ENCODE data around the gene MAMSTR. TPM values are rescaled to one million over a fixed set of nuclear protein-coding genes. Genes with fewer than 3 reads are reported as not detected.
A peak's percentile ranks its signal among the peaks of the same experiment; 100 is the strongest.
"Not testable (repeated sequence)": the region's sequence is repeated elsewhere in the genome, so short reads cannot be mapped to it uniquely, and the experiment has no call there.

Gene MAMSTR
- total RNA-seq, 2 donors from 2014 or later: 0.64 to 0.67 TPM

DNA sequence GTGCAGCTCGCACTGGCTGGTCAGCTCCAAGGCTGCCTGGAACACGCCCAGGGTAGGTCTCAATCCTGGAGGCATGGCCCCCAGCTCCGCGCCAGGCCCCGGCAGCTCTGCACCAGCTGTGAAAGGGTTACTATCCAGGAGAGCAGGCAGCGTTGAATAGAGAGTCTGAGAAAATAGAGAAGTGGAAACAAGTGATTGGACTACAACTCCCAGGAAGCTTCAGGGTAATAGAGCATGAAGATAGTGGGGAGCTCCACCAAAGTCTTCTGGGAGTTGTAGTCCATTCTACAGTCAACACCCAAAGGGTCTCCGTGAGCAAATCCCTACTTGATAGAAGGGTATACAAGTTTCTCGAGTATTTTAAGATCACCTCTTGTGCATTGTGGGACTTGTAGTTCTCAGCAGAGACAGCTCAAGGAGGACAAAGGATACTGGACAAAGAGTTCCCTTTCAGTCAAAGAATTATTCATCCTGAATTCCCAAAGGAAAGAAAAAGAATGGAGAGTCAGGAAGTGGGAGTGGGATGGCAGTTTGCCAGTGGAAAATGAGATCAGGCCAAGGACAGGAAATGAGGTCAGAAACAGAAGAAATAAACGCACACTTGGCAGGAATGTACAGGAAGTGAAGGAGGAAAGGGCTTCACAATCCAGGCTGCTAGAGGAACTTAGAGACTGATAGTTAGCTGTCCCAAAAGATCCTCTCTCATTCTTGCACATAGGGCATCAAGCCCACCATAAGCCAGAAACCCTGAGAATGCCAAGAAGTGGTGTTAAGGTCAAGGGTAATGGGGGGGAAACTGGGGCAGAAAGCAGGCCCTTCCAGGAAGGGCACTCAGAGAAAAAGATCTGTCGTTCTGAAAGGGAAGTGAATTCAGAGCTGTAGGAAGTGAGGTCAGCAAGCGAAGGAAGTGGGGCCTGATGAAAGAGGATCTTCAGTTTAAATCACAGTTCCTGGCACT lies 5.5 kb upstream of the MAMSTR start:
- DNase-seq (peak in 1 of 2 donors; percentile 33), ATAC-seq (peak; percentile 15)
- intact Hi-C loops (cut with DNase I, micrococcal nuclease): no loop called here

DNA sequence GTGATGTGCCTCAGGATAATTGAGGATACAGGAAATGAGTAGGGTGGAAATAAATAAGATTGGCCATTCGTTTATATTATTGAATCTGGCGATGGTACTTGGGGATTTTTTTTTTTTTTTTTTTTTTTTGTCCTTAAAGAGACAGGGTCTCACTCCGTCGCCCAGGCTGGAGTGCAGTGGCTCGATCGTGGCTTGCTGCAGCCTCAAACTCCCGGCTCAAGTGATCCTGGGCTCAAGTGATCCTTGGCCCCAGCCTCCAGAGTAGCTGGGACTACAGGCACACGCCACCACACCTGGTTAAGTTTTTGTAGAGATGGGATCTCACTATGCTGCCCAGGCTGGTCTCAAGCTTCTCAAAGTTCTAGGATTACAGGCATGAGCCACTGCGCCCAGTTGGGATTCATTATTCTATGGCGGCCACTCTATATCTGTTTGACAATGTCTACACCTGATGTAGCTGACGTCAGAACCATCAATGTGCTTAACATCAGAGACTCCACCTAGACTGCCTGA lies 2.7 kb upstream of the MAMSTR start:
- DNase-seq: no peak
- intact Hi-C loops (cut with DNase I, micrococcal nuclease): no loop called here
- no peak for ATAC-seq

DNA sequence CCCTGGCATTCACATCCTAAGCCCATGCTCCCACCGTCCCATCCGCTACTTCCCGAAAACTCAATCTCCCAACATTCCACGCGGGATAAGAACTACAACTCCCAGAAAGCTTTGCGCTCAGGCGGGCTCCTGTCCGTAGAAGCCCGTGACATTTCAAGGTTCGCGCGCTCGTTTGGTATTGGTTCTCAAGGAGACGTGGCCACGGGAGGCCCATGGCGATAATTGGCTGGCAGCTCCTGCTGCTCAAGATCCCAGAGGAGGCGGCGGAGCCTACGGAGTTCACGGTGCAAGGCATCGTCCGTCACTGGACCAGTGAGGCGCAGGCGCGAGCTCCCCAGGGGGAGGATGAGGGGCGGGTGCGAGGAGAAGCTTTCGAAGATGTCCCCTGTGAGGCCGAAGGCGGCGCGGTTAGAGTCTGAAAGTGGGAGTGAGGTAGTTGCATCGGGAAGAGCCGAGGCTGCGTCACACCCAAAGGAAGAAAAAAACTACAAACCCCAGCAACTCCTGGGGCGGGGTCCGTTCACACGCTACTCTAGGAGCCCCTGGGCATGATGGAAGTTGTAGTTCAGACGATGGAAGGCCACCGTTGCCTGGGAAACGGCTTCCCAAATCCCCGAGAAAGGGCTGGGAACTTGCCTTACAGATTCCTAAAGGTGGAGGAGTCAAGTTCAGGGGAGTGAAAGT lies 1.2 kb upstream of the MAMSTR start:
- DNase-seq (peak; percentile 99 to 100), ATAC-seq (peak; percentile 92)
- intact Hi-C loops (cut with DNase I, micrococcal nuclease): no loop called here

DNA sequence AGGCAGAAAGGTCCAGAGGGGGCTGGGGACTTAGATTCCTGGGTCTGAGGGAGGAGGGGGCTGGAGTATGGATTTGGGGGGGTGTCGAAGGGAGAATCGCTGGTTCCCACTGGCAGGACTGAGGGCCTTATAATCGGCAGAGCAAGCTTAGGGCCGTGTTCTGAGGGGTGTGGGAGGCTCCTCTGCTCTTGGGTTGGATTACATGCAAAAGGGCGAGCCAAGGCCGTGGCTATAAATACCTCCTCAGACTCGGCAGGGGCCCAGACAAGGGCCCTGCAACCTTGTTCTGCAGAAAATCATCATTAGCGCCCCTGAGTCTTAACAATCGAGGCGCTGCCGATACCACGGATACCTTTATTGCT lies 707 bp upstream of the MAMSTR start:
- ATAC-seq (no peak), DNase-seq (peak in 1 of 2 donors; percentile 29)

GRCh38 chr19:48718711-48719231 lies 754 bp downstream of the MAMSTR start:
- intact Hi-C loops (cut with DNase I, micrococcal nuclease): no loop called here
- ATAC-seq: no peak

More for the DNA sequence above, 707 bp upstream of the MAMSTR start:
- intact Hi-C loops (cut with DNase I, micrococcal nuclease): no loop called here

DNA sequence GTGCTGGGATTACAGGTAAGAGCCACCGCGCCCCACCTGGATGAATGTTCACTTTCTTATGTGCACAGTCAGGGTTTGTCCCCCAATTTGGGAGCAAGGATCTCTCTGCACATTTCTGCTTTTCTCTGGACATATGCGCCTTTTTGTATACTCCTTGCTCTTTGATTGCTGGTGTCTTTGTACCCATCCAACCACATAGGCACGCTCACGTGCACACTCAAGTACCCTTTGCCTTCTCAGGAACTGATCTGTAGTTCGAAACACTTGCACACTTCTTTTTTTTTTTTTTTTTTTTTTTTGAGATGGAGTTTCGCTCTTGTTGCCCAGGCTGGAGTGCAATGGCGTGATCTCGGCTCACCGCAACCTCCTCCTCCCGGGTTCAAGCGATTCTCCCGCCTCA lies 1.4 kb downstream of the MAMSTR start:
- intact Hi-C loops (cut with DNase I, micrococcal nuclease); ATAC-seq; DNase-seq: not testable (repeated sequence)

More at GRCh38 chr19:48718711-48719231, 754 bp downstream of the MAMSTR start:
- DNase-seq: peak in 1 of 2 donors; percentile 28

GRCh38 chr19:48716562-48717291 lies 2.8 kb downstream of the MAMSTR start:
- peak; percentile 33 to 45 for DNase-seq
- intact Hi-C loops (cut with DNase I, micrococcal nuclease): no loop called here
- no peak for ATAC-seq

- DNase-seq (peak; percentile 37 to 55), ATAC-seq (no peak)
- intact Hi-C loops (cut with DNase I, micrococcal nuclease): no loop called here
Measured at GRCh38 chr19:48715681-48716171, 3.8 kb downstream of the MAMSTR start.

DNA sequence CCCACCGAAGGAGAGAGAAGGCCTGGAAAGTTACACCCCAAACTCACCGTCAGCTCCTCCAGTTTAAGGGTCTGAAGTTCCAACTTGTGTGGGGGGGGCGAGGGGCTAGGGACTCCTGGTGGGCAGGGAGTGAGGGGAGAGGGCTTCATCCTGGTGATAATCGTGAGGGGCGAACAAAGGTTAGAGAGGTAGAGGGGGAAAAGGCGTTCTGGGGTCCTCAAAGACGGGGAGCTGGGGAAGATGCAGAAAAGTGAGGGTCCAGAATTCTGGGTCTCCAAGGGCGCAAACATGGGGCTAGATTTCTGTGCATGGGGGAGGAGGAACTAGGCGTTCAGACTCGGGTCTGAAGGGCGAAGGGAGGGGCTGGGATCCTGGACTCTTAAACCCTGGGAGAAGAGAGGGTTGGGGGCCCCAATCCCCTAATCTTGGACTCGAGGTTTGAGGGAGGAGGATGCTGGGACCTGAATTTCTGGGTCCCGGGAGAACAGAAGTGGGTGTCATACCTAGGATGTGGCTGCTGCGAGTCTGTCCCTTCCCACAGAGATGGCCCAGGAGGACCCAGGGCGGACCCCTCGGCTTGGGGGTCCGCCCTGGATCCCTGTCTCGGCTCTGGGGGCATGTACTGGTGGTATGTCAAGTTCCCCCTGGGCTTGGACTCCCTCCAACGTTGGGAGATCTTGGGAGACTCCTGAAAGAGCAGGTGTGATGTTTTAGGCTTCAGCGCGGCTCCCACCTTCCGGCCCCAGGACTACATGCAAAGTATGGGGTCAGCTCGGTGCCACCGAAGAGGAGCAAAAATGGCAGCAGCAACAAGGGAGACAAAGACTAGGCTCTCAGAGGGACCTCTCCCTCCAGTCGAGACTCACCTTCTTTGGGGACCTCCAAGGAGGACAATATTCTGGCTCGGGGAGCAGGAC lies 4.5 kb downstream of the MAMSTR start:
- ATAC-seq (peak; percentile 41), DNase-seq (peak; percentile 68 to 70)
- intact Hi-C loops (cut with DNase I, micrococcal nuclease): no loop called here

- intact Hi-C loops (cut with DNase I, micrococcal nuclease): no loop called here
- peak; percentile 84 for ATAC-seq
- DNase-seq: peak; percentile 99
Measured at GRCh38 chr19:48713864-48714755, 5.4 kb downstream of the MAMSTR start.

DNA sequence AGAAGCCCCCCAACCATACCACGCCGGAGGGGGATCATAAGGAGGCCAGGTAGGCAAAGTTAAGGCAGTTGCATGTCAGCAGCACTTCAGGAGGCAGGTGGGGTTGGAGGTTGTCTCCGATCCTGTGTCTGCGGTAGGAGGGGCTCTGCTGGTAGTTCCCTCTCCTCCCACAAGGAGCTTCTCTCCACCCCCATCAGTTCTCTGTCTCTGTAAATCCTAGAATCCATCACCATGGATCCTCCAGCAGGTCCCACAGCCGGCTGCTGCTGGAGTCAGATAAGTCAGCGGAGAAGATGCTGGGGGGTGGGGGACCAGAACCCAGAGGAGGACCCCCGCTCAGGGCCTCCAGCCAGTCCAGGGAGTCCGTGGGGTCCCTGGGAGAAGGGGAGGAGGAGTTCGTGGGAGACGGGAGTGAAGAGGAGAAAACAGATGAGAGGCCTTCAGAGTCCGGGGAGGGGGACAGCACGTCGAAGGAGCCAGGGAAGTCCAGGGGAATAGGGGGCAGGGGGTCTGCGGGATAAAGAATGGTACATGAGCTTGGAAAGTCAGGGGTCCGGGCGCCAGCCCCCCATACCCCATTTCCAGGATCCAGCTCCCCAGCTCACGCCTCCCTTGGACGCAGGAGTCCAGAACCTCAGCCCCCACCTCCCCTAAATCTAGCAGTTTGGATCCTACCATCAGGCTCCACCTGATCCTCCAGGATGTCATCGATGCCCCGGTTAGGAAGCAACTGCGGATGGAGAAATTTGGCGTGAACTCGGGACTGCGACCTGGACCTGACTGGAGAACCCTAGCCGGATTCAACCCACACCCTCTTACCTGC lies 6.3 kb downstream of the MAMSTR start:
- no peak for DNase-seq

GRCh38 chr19:48711106-48711662 lies 8.3 kb downstream of the MAMSTR start:
- intact Hi-C loops (cut with DNase I, micrococcal nuclease): no loop called here
- ATAC-seq (no peak), DNase-seq (no peak)

More for the DNA sequence above, 6.3 kb downstream of the MAMSTR start:
- intact Hi-C loops (cut with DNase I, micrococcal nuclease): no loop called here
- ATAC-seq: no peak

DNA sequence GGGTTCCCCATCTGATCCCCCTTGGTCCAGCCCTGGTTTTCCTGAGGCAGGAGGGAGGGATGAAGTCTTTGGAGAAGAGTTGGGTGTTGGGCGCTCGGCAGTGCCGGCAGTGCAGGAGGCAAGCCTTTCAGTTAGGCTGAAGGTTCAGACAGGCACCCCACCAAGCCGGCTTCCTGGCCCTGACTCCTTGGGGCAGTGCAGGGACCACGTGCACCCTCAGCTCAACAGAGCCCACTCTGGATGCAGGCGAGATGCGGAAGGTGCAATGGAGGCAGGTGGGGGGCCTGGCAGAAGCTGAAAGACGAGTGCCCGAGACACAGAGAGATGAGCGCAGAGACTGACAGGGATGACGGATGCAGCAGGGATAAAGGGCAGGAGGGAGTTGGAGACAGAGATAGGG lies 11.1 kb downstream of the MAMSTR start:
- DNase-seq: no peak
- no peak for ATAC-seq
- intact Hi-C loops (cut with DNase I, micrococcal nuclease): no loop called here

DNA sequence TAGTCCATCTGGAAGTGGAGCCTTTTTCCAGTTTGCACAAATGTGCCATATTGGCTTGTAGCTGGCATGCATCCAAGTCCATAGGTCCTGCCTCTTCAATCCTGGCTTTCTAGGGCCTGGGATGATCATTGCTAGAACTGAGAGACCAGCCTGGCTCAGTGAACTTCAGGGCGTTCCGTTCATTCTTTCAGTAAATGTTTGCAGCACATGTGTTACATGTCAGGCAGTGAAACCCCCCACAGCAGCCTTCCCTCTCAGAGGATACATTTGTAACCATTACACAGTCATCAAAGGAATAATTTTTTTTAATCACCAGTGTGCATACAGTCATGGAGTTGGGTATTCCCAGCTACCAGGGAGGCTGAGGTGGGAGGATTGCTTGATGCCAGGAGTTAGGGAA lies 14.1 kb downstream of the MAMSTR start:
- intact Hi-C loops (cut with DNase I, micrococcal nuclease): no loop called here
- ATAC-seq (peak; percentile 18), DNase-seq (no peak)

- no peak for ATAC-seq
- no peak for DNase-seq
- intact Hi-C loops (cut with DNase I, micrococcal nuclease): no loop called here
Measured at GRCh38 chr19:48703316-48703715, 16.2 kb downstream of the MAMSTR start.

- DNase-seq (no peak), ATAC-seq (no peak)
- intact Hi-C loops (cut with DNase I, micrococcal nuclease): no loop called here
Measured at GRCh38 chr19:48702701-48703100, 16.8 kb downstream of the MAMSTR start.
